ENCODE results near the gene CREB3L1.

DNA sequence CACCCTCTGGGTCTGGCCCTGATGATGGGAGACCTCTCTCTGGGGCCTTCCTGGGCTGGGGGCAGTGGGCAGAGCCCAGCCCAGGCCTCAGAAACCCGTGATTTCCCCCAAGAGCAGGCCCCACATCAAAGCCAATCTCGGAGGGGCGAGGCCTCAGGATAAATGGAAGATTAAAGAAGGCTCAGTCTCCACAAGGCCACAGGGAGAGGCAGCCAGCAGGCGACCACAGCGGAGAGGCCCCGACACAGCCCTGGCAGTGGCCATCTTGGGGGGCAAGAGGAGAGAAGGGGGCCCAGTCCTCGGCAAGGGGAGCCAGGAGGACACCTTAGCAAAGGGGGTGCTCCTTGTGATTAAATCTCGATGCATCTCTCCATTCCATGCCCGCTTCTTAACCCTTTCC, 12.5 kb upstream of the CREB3L1 start:
- TF ChIP-seq EZH2phosphoT487 (IDR thresholded peaks at IDR 0.05; ENCODE audit: borderline replicate concordance, low read length) (no peak), EZH2 (IDR thresholded peaks at IDR 0.05; ENCODE audit: low read length, unreplicated experiment) (no peak)
- TF ChIP-seq, protein P1, sequence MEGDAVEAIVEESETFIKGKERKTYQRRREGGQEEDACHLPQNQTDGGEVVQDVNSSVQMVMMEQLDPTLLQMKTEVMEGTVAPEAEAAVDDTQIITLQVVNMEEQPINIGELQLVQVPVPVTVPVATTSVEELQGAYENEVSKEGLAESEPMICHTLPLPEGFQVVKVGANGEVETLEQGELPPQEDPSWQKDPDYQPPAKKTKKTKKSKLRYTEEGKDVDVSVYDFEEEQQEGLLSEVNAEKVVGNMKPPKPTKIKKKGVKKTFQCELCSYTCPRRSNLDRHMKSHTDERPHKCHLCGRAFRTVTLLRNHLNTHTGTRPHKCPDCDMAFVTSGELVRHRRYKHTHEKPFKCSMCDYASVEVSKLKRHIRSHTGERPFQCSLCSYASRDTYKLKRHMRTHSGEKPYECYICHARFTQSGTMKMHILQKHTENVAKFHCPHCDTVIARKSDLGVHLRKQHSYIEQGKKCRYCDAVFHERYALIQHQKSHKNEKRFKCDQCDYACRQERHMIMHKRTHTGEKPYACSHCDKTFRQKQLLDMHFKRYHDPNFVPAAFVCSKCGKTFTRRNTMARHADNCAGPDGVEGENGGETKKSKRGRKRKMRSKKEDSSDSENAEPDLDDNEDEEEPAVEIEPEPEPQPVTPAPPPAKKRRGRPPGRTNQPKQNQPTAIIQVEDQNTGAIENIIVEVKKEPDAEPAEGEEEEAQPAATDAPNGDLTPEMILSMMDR (conservative IDR thresholded peaks at IDR 0.05; ENCODE audit: low read depth, low read length) = no peak
